ENCODE data around the gene GREB1. TPM values are rescaled to one million over a fixed set of nuclear protein-coding genes. Genes with fewer than 3 reads are reported as not detected.
A peak's percentile ranks its signal among the peaks of the same experiment; 100 is the strongest.

GREB1 gene
- polyA plus RNA-seq, 1 of the 3 experiments (the other 2 are of a cell fraction) = 2.9 TPM

- no peaks in the 10 kb centered on the region for H3K9me2 ChIP-seq
- H3K9ac ChIP-seq = no peak within 1 kb of the TSS
- H2AFZ ChIP-seq (ENCODE audit: low read depth) = no peak within 1 kb of the TSS
- no peaks in the 10 kb centered on the region for H3K4me1 ChIP-seq (ENCODE audit: control insufficient read depth in 1 of 2, insufficient read depth in 2 of 2, low read depth in 1 of 2, low read length in 1 of 2)
- ChIA-PET POLR2A (no interaction called here), CTCF (interaction anchor here (1.4 to 1.8 kb wide), 3 partner anchors 10 to 23 kb away, joined by 4 to 7 read pairs (median 6); no protein-coding TSS in a partner anchor)
- H3K36me3 ChIP-seq (replicated peaks in 1 of 2; ENCODE audit: control insufficient read depth in 1 of 2, insufficient read depth in 2 of 2, low read length in 1 of 2) = no peaks in the 10 kb centered on the region
- no peaks in the 10 kb centered on the region for H3K79me2 ChIP-seq (ENCODE audit: insufficient read depth)
- 82% methylated on average over 64 of the region's 93 CpGs for WGBS (ENCODE audit: low lambda C conversion rate)
- no peak for DNase-seq
- H3K27ac ChIP-seq (ENCODE audit: low read depth in 2 of 2, low read length in 1 of 2) = no peak within 1 kb of the TSS
- H3K4me3 ChIP-seq (ENCODE audit: low read depth in 2 of 2, low read length in 1 of 2) = no peak within 1 kb of the TSS
- H4K20me1 ChIP-seq (ENCODE audit: insufficient read depth) = no peaks in the 10 kb centered on the region
- H3K27me3 ChIP-seq (ENCODE audit: insufficient read depth) = no peaks in the 10 kb centered on the region
- H3K4me2 ChIP-seq = no peak within 1 kb of the TSS
- H3K9me3 ChIP-seq = no peaks in the 10 kb centered on the region
- TF ChIP-seq RXRA (IDR thresholded peaks at IDR 0.05; ENCODE audit: borderline replicate concordance, low read depth) = no peak
- TF ChIP-seq JUND (IDR thresholded peaks at IDR 0.05) = no peak
- peak; percentile 87 for TF ChIP-seq REST (IDR thresholded peaks at IDR 0.05; ENCODE audit: low read depth, low read length)
- TF ChIP-seq RCOR1 (IDR thresholded peaks at IDR 0.05; ENCODE audit: low read length) = no peak
- no peaks in the 10 kb centered on the region for H3F3A ChIP-seq (replicated peaks; ENCODE audit: insufficient read depth)
Observed at GRCh38 chr2:11669454-11670291, 135.8 kb downstream of the GREB1 start, which contains the start of gene NTSR2. TSS of gene NTSR2 (minus strand) at chr2:11670195. CDS start at chr2:11670129, 66 bp downstream.

- no peaks in the 10 kb centered on the region for H3K9me2 ChIP-seq
Observed at GRCh38 chr2:11672407-11672806, 138.6 kb downstream of the GREB1 start.

More at GRCh38 chr2:11672407-11672806, 138.6 kb downstream of the GREB1 start:
- H3K27me3 ChIP-seq (ENCODE audit: insufficient read depth) = no peaks in the 10 kb centered on the region
- no peaks in the 10 kb centered on the region for H3K79me2 ChIP-seq (ENCODE audit: insufficient read depth)
- no peak overlapping the region for H3K4me3 ChIP-seq (ENCODE audit: low read depth in 2 of 2, low read length in 1 of 2)
- no peaks in the 10 kb centered on the region for H3K4me1 ChIP-seq (ENCODE audit: control insufficient read depth in 1 of 2, insufficient read depth in 2 of 2, low read depth in 1 of 2, low read length in 1 of 2)
- no peak overlapping the region for H3K4me2 ChIP-seq
- no peak overlapping the region for H3K27ac ChIP-seq (ENCODE audit: low read depth in 2 of 2, low read length in 1 of 2)
- H3K9me3 ChIP-seq = no peaks in the 10 kb centered on the region
- H2AFZ ChIP-seq (ENCODE audit: low read depth) = no peak overlapping the region
- H3K36me3 ChIP-seq (replicated peaks in 1 of 2; ENCODE audit: control insufficient read depth in 1 of 2, insufficient read depth in 2 of 2, low read length in 1 of 2) = no peaks in the 10 kb centered on the region
- no peaks in the 10 kb centered on the region for H3F3A ChIP-seq (replicated peaks; ENCODE audit: insufficient read depth)
- TF ChIP-seq CHD2 (IDR thresholded peaks at IDR 0.05; ENCODE audit: low read length, partially characterized antibody) = no peak
- no peak for TF ChIP-seq RFX5 (IDR thresholded peaks at IDR 0.05; ENCODE audit: low read length)
- TF ChIP-seq ZBTB33 (IDR thresholded peaks at IDR 0.05; ENCODE audit: borderline replicate concordance, low read depth) = no peak
- TF ChIP-seq YY1 (IDR thresholded peaks at IDR 0.05; ENCODE audit: low read depth) = no peak
- no peak for TF ChIP-seq IRF3 (IDR thresholded peaks at IDR 0.05; ENCODE audit: low read depth, low read length)
- TF ChIP-seq RXRA (IDR thresholded peaks at IDR 0.05; ENCODE audit: borderline replicate concordance, low read depth) = no peak
- no peak for TF ChIP-seq FOSL2 (IDR thresholded peaks at IDR 0.05; ENCODE audit: borderline replicate concordance, low read depth)
- TF ChIP-seq NFIC (IDR thresholded peaks at IDR 0.05; ENCODE audit: borderline replicate concordance) = no peak
- TF ChIP-seq CTCF (IDR thresholded peaks at IDR 0.05) = no peak
- no peak overlapping the region for H3K9ac ChIP-seq
- DNase-seq = no peak
- no peaks in the 10 kb centered on the region for H4K20me1 ChIP-seq (ENCODE audit: insufficient read depth)
- POLR2A ChIA-PET = no interaction called here
- WGBS (ENCODE audit: low lambda C conversion rate) = 58% methylated on average over 3 of the region's 3 CpGs
- CTCF ChIA-PET = interaction anchor here (0.9 to 2.1 kb wide), 6 partner anchors 9 to 113 kb away, joined by 3 to 11 read pairs (median 4); no protein-coding TSS in a partner anchor
